Vagina (tissue), 2 donors: ENCODE measurements around the gene HCAR3.

Experiments used
- CTCF ChIP-seq, 3 experiments: fragments of 450-650 bp in 2 of 3; fragments of 200-600 bp in 1 of 3; sonication (generic) in 1 of 3; IDR thresholded peaks; one replicate each; pipeline ENCODE4 v1.5.1; 2017 to 2019; ENCODE audit warnings: antibody characterized with exemption in 3 of 3, mild to moderate bottlenecking in 2 of 3, moderate library complexity in 2 of 3
- POLR2A ChIP-seq, 2 donors: fragments of 450-650 bp; IDR thresholded peaks; one replicate each; pipeline ENCODE4 v1.6.1; 2017; ENCODE audit warnings: antibody characterized with exemption in 2 of 2, mild to moderate bottlenecking in 2 of 2, moderate library complexity in 2 of 2
- POLR2AphosphoS5 ChIP-seq, 2 donors: sonication (generic); formaldehyde crosslinking; IDR thresholded peaks; one replicate each; pipeline ENCODE4 v1.9.0; 2017; ENCODE audit warnings: antibody characterized with exemption in 2 of 2, mild to moderate bottlenecking in 2 of 2, low read depth in 1 of 2; ENCODE audit not compliant: insufficient read depth in 1 of 2

- TF ChIP-seq POLR2A (IDR thresholded peaks at IDR 0.05) (no peak), CTCF (IDR thresholded peaks at IDR 0.05) (no peak), POLR2AphosphoS5 (IDR thresholded peaks at IDR 0.05; ENCODE audit: insufficient read depth in 1 of 2, low read depth in 1 of 2) (no peak)
Observed at GRCh38 chr12:122730215-122731014, 13.8 kb upstream of the HCAR3 start, which contains the start of gene HCAR1.
